Transverse colon (tissue), 3 donors: ENCODE results near the gene MEMO1.

ENCODE experiments used
- CTCF ChIP-seq, 5 experiments: fragments of 200-600 bp in 3 of 5; fragments of 450-650 bp in 2 of 5; sonication (generic) in 3 of 5; IDR thresholded peaks; 1 replicate in 2 of 5; 2 replicates in 3 of 5; pipeline ENCODE4 v1.5.1; 2016 to 2017; ENCODE audit warnings: antibody characterized with exemption in 5 of 5, inconsistent platforms in 3 of 5, mild to moderate bottlenecking in 2 of 5, moderate library complexity in 1 of 5
- POLR2A ChIP-seq: fragments of 450-650 bp; IDR thresholded peaks from one replicate; pipeline ENCODE4 v1.6.1; 2016; ENCODE audit warnings: antibody characterized with exemption, mild to moderate bottlenecking, moderate library complexity

- TF ChIP-seq POLR2A (no peak), CTCF (IDR thresholded peaks at IDR 0.05) (no peak)
Measured at GRCh38 chr2:31972059-31972458, 38.7 kb downstream of the MEMO1 start.
